Measurements from ENCODE around the gene PFKFB4.

PFKFB4 gene

GRCh38 chr3:48581621-48582481, 25.2 kb upstream of the PFKFB4 start:
- no peak for FAIRE-seq

DNA sequence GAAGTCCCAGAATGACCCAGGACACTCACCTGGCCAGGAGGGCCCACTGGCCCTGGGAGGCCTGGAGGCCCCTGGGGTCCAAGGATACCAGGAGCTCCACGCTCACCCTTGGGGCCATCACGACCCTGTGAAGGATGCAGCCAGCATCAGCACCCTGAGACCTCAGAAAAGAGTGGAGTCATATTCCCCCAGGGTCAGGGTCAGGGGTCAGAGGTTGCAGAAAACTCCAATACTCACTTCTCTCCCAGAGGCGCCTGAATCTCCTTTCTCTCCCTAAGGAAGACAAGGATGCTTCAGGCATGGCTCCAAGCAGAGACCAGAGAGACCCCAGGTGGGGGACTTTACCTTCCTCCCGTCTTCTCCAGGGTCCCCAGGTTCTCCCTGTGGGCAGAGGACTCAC, 20.0 kb upstream of the PFKFB4 start:
- no peak for FAIRE-seq

GRCh38 chr3:48575366-48575765, 18.8 kb upstream of the PFKFB4 start:
- no peak for FAIRE-seq

DNA sequence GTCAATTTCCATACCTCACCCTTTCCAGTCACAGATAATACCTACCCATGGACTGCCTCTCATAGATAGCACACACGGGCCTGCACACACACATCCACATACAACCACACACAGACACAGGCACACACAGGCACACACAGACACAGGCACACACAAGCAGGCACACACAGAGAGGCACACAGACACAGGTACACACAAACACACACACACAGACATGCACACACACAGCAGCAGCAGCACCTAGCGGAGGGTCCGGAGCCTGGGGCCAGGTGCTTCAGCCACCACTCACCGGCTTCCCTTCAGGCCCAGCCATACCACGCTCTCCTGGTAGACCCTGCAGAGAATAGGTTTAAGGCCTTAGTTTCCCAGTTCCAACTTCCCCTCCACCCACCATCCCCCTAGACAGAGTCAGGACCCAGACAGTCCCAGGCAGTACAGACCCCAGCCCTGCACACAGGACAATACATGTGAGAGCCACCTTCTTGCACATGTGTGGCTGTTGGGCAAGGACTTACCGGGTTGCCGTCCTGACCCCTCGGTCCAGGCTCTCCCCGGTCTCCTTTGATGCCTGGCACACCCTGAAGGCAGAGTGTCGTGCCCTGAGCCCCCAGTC, 17.5 kb upstream of the PFKFB4 start:
- no peak for FAIRE-seq

DNA sequence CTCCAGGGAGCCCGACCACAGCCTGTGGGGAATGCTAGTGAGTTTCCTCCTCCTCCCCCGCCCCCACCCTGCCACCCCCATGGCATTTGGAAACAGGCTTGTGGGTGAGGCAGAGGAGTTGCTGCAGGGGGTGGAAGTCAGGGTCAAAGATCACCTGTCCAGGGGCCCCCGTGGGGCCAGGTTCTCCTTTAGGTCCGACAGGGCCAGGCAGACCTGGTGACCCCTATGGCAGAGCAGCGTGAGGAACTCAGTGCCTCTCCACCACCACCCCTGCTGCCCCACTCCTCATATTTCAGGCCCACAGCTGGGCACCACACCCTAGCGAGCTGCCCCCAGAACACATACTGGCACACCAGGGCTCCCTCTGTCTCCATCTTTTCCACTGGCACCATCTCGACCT, 15.9 kb upstream of the PFKFB4 start:
- no peak for FAIRE-seq

GRCh38 chr3:48571938-48572337, 15.3 kb upstream of the PFKFB4 start:
- FAIRE-seq = no peak

- no peak for FAIRE-seq
These were observed 13.3 kb upstream of the PFKFB4 start for GRCh38 chr3:48569808-48570450.

DNA sequence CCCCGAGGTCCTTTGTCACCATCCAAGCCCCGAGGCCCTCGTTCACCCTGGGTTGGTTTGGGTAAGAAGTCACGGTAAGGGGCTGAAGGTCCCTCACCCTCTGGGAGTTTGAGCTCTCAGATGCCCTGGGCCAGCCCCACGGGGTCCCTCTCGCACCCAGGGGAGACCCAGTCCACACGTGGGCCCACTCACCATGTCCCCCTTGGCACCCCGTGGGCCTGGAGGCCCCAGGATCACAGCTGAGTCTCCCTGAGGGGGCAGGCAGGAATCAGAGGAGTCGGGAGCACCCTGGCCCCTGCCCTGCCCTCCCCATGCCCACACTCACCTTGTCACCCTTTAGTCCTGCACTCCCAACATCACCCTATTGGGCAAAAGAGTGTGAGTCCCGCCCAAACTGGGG, 12.8 kb upstream of the PFKFB4 start:
- FAIRE-seq = no peak

GRCh38 chr3:48568476-48568875, 11.9 kb upstream of the PFKFB4 start:
- FAIRE-seq = no peak

- FAIRE-seq = no peak
These were observed 10.9 kb upstream of the PFKFB4 start for GRCh38 chr3:48567500-48567899.

GRCh38 chr3:48567090-48567489, 10.5 kb upstream of the PFKFB4 start:
- no peak for FAIRE-seq

DNA sequence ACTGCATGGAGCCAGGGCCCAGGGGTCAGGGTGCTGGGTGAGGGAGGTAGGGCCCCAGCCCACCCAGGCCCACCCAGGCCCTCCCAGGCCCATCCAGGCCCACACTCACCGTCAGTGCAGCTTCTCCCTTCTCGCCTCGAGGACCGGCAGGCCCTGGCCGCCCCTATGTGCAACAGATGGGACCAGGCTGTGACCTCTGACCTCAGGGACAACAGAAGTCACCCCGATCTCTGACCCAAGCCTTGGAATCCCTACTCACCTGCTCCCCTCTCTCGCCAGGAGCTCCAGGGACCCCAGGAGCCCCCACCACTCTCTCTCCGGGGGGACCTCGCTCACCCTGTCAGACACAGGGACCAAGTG, 9.8 kb upstream of the PFKFB4 start:
- no peak for FAIRE-seq

DNA sequence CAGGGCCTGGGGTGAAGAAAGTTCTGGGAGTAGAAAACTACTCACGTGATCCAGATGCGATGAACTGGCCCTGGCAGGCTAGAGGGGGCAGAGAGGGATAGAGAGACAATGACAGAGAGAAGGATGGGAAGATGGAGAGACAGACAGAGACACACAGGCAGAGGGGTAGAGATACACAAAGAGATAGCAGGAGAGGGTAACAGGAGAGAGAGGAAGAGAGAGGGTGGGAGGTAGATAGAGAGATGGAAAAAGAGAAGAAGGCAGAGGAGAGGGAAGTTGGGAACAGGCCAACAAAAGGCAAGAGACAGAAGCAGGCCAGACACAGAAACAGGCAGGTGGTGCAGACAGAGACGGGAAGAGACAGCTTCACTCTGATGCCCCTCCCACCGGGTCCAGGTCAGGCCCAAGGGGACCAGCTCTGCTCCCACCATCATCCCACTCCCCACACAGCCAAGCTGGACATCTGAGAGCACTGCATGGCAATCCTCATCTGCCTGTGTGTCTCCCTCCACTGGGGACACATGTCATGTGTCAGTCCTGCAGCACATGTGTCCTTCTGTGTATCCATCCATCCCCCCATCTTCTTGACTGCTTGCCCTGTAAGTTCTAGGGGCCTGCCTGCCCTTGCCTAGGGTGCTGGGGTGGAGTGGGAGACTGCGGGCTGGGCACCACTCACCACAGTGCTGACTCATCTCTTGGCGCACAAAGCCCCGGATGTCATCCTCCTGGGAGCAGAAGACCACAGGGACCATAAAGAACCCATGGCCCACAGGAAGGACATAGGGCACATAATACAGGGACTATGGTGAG, 9.2 kb upstream of the PFKFB4 start:
- FAIRE-seq = no peak

DNA sequence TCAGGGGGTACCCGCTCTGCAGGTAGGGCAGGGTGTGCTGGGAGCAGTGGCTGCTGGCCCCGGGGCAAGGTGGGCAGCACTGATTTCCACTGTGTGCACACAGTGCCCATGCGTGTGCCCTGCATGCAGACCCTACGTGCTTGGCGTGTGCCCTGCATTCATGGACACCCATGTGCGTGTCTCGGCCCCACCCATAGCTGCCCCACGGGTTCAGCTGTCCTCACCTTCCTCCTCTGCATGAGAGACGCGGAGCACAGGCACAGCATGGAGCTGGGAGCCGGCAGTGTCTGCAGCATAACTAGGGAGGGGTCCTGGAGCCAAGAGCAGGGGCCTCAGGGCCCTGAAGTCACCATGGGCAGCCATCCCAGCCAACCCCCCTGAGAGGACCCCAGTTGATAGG, 8.6 kb upstream of the PFKFB4 start:
- FAIRE-seq = no peak

GRCh38 chr3:48564667-48565066, 8.1 kb upstream of the PFKFB4 start:
- no peak for FAIRE-seq

GRCh38 chr3:48564022-48564421, 7.4 kb upstream of the PFKFB4 start:
- no peak for FAIRE-seq

DNA sequence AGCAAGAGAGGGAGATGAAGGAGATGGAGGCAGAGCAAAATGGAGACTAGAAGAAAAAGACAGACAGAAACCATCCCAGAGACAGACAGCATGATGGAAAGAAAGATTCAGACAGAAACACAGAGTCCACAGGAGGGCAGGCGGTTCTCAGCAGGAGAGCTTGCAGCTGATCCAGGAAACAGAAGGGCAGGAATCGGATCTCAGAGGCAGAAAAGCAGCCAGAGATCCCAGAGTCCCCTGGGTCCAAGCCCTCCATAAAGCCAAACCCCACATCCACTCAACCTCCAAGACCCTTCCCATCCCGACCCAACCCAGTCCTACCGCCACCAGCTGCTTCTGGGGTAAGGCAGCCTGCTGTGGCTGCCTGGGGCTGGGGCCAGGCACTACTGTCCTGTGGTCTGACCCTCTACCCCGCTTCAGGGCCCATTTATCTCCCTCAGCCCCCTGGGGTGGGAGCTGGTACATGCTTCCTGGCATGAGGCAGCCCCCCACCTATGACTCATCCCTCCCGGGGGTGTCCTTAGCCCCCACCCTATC, 6.8 kb upstream of the PFKFB4 start, which contains the start of gene UCN2:
Gene UCN2, minus strand, starts transcription at position 400 of the 537 bp plus-strand sequence. CDS start 657 bp downstream, outside the sequence.
- no peak for FAIRE-seq

DNA sequence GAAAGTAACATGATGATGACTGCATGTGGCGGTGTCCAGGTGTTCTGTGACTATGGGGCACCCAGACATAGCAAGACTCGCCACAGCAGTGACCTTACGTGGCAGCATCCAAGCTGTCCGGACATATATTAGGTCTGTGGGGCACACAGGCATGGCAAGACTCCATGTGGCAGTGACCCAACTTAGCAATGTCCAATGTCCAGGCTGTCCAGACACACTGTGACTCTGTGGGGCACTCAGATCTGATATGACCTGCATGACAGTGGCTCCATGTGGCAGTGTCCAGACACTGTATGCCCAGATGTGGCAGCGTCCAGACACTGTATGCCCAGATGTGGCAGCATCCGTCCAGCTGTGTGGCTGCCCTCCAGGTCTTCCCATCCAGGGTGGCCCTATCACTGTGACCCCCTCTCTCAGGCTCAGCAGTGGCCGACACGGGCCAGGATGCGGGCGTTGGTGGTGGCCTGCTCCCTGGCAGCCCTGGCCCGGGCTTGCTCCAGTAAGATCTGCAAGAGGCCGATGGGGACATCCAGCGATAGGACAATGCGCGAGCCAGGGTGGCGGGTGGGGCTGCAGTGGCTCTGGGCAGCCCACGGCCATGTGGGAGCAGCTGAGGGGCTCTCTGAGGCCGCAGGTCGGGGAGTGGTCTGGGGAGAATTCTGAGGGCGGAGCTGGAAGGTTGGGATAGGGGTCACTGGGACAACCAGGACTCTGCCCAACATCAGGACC, 5.9 kb upstream of the PFKFB4 start:
- FAIRE-seq = no peak

DNA sequence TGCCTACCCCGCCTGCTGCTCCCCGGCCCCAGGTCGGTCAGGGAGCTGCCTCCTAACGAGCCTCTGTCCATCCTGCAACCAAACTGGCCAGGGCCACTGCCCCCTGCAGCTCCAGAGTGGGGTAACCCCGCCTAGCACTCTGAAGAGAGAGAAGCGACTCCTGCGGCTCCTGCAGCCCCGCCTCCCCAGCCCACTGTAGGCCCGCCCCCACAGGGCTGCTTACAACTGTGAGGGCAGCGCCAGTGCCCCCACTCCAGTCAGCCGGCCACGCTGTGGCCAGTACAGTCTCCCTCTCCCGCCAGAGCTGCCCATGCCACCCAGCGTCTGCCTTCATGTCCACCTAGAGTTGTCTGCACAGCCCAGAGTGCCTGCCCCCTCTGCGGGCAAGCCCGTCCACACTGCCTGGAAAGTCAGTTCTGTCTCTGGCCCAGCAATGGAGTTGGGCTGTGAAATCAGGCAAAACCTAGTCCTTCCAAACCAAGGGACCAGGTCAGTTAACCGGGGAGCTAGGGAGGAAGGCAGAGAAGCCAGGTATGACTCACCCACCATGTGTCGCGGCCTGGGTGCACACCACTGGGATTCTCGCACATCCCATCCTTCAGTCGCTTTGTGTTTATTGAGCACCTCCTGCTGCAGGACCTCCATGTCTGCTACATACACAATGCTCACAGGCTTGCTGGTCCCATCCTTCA, 4.6 kb upstream of the PFKFB4 start:
- no peak for FAIRE-seq

DNA sequence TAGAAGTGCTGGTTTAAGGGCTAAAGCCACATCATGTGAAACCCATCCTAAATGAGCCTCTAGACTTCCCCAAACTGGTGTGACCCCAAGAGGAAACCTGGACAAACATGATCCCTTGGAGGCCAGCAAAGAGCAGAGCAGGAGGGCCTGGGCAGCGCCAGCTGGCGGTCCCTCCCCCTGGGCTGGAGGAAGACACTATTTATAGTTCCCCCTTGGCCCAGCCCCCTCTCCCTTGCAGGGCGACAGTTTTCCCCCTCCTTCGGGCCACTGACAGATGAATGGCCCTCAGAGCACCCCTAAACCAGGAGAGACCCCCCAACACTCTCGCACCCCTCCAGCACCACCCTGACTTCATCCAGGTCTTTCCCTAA, 4.0 kb upstream of the PFKFB4 start:
- no peak for FAIRE-seq

DNA sequence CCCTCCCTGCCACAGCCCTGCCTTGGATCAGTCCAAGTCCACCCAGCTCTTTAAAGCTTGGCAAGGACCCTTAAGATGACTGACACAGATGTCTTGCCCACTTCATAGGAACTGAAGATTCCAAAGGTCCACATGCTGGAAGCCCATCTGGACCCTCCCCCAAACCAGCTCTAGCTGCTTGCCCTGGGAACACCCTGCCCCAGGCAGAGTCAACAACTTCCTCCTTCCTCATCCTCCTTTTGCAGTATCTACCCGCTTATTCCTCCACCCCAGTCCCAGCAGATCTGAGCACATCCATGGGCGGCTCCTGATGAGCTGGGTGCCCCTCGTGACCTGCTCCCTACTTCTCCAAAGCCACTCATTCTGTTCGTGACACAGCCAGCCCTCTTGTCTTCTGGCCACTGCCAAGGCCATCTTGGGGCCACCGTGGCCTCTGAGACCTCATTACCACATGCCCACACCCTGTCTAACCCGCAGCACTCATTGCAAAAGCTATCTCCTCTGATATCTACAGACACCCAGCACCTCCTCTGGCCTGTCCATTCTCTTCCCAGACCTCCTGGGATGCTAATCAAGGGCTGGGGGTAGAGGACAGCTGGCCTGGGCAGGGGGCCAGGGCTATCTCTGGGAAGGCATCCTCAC, 2.0 kb upstream of the PFKFB4 start:
- no peak for FAIRE-seq
